Inferior parietal cortex (tissue), 1 donor: ENCODE results near the gene CACNA1H.

Source experiments
- DNase-seq: peaks from one replicate; pipeline ENCODE4 v3.0.0-alpha.2; 2016; ENCODE audit errors: extremely low spot score

The CACNA1H gene

GRCh38 chr16:1122398-1122765, 30.5 kb upstream of the CACNA1H start:
- no peak for DNase-seq

- DNase-seq: no peak
Observed at GRCh38 chr16:1123525-1124230, 29.2 kb upstream of the CACNA1H start.

DNA sequence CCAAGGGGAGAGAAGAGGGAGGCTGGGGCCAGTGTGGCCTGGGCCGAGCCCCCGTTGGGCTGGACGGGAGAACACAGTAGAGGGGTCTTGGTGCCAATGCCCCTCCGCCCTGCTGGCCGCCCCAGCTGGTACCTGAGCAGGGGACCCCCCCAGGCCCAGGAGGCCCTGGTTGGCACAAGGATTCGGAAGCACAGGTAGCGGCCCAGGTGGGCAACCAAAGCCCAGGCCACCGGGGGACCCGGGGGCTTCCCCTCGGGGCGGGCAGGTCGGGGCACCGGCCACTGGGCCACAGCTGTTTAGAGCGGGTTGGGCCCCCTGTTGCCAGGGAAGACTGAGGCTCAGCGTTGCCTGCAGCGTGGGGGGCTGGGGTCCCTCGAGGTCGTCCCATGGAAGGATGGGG, 28.6 kb upstream of the CACNA1H start:
- no peak for DNase-seq

GRCh38 chr16:1124795-1125194, 28.1 kb upstream of the CACNA1H start:
- DNase-seq: no peak

DNA sequence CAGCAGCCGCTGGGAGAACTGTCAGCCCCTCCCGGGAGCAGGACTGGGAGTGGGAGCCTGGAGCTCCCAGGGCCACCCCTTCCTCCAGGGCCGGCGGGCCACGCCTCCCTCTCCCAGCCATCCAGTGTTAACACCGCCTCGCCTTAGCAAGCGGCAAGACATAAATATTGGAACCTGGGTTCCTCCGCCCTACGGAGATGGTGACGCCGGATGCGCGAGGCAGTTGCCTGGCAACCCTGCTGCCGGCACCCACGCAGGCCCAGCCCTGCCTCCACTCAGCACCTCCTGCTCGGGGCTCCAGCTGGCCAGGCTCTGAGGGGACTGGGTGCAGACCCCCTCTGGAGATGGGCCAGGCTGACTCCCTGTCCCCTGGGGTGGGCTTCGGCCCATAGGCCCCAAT, 27.4 kb upstream of the CACNA1H start:
- peak; percentile 57 for DNase-seq

DNA sequence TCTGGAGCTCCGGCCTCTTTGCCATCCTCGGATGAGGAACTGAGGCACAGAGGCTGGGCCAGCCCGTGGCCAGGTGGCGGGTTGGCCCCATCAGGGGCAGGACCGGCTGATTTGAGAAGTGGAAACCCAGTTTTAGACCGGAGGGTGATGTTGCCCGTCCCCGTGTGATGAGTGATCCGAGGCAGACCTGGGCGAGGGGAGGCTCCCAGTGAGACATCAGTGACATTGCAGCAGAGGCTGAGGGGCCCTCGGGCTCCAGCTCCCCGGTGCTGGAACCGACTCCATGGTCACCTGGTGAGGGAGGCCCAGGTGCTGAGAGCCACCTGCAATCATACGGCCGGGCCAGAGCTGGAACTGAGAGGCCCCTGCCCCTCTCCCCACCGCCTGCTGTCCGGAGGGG, 26.9 kb upstream of the CACNA1H start:
- DNase-seq: no peak

GRCh38 chr16:1126586-1126985, 26.3 kb upstream of the CACNA1H start:
- no peak for DNase-seq

DNA sequence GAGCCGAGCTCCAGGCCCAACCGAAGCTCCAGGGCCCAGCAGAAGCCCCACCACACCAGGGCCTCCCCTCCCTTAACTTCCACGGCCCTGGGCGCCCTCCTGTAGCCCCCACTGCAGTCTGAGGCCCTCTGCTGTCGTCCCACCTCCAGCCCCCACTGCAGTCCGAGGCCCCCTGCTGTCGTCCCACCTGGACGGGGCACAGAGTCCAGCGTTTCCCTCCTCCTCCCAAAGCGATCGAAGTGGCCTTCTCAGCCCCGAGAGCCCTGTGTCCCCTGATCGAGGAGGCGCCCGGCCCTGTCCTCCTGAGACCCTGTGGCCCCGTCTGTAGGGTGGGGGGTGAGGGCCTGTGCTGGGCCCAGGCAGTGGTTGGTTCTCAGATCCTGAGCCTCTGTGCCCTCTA, 25.8 kb upstream of the CACNA1H start:
- DNase-seq: no peak

- DNase-seq: no peak
Observed at GRCh38 chr16:1127971-1128715, 24.8 kb upstream of the CACNA1H start.

DNA sequence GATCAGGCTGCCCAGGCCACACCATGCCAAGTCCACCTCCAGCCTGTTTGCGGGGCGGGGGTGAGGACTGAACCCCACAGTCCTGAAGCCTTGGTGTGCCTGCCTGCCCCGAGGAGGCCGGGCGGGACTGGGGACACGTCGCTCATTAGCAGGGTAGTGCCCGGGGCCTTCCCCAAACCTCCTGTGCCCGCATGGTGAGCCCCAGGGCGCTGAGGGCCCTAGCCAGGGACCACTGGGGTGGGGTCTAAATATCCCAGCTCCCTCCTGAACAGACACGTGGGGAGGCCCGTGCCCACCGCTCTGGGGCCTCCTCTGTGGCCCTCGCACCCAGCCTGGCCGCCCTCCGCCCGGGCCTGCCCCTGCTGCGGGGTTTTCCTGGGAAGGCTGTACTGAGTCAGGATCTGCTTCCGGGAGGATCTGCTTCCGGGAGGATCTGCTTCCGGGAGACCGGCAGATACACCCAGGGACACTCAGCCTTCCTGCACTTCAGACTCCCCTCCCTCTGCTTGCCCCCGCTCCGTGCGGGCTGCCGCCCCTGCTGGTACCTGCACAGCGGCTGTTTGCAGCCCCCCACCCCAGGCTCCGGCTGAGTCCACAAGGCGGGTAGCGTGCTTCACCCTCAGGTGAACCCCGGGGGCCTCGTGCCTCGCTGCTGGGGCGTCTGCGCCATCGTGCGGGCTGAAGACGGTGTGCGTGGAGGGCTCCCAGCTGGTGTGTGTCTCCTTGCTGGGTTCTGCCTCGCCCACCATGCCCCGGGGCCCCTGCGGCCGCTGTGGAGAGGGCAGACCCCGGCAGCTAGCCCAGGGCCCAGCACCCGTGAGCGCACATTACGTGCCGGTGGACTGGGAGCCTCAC, 23.6 kb upstream of the CACNA1H start:
- no peak for DNase-seq

DNA sequence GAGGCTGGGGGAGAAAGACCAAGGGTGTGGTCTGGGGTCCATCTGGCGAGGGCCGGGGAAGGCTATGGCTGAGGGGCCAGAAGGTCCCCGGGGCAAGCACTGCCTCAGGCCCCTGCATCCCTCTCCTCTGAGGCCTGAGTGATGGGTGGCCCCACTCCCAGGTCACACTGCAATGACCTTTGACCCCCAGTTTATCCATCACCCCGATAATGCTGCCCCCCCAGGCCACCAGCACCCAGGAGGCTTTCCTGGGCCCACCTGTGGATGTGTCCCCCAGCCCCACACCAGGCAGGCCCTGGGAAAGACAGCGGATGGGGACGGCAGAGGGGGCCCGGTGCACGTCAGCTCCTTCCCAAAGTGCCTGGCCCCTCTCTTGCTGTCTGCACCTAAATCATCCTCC, 22.5 kb upstream of the CACNA1H start:
- no peak for DNase-seq

GRCh38 chr16:1131378-1131994, 21.4 kb upstream of the CACNA1H start:
- DNase-seq: no peak

GRCh38 chr16:1132431-1132830, 20.5 kb upstream of the CACNA1H start:
- DNase-seq: no peak

DNA sequence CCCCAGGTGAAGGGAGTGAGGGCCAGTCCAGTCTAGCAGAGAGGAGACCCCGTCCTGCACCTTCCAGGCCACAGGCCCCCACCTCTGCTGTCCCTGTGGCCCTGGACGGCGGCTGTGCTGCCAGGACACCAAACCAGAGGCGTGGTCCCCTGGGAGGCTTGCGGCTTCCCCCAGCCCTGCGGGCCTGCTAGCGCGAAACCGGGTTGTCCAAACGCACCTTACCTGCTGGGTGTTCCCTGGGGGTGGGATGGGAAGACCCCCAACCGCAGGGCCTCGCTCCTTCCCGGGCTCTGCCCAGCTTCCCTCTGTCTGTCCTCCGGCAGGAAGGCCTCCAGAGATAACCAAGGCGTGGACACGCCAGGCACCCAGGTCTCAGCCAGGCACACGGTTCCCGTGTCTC, 19.6 kb upstream of the CACNA1H start:
- no peak for DNase-seq

- DNase-seq: no peak
Observed at GRCh38 chr16:1133810-1134520, 18.9 kb upstream of the CACNA1H start.

- no peak for DNase-seq
Observed at GRCh38 chr16:1134776-1135458, 18.0 kb upstream of the CACNA1H start.

- no peak for DNase-seq
Observed at GRCh38 chr16:1135459-1135825, 17.5 kb upstream of the CACNA1H start.

GRCh38 chr16:1137604-1138003, 15.3 kb upstream of the CACNA1H start:
- no peak for DNase-seq

- no peak for DNase-seq
Observed at GRCh38 chr16:1140582-1141162, 12.2 kb upstream of the CACNA1H start.

DNA sequence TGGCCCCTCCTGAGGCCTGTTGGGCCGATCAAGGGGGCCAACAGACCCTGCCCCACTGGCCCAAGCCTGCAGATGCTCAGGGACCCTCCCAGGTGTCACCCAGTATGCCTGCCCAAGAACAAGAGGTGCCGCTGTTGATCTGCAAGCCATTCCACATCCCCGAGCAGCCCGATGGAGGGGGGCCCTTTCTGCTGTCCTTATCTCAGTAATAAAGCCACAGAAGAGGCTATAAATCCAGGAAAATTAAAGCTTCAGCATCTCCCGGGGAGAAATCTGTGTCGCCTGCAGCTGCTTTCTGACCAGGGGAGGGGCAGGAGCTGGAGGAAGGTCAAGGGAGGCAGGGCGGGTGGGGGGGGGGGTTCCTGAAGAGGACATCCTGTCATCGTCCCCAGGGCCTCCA, 11.7 kb upstream of the CACNA1H start:
- DNase-seq: no peak

DNA sequence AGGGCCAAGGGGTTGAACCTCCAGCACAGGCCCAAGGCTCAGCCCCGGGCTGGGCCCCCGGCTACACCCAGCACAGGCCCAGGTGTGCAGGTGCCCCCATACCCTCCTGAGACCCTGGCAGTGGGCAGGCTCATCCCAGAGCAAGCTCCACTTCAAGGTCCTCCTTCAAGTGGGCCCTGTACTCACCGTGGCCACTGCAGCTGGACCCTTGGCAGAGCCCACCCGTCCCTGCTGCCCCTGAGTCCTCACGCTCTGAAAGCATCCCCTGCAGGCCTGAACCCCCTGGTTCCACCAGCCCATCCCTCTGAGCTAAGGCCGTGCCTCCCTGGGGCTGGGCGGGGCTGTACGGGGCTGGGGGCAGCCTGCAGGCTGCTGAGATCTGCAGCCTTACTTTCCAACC, 11.2 kb upstream of the CACNA1H start:
- no peak for DNase-seq
